GM18520 (cell line): Measurements from ENCODE around the gene DPF3.
A peak's percentile ranks its signal among the peaks of the same experiment; 100 is the strongest.

Source experiments
- ATAC-seq: cut with Tn5 transposase; IDR thresholded peaks from one replicate; pipeline ENCODE4 v1.9.1; 2021; ENCODE audit not compliant: unreplicated experiment

The DPF3 gene

DNA sequence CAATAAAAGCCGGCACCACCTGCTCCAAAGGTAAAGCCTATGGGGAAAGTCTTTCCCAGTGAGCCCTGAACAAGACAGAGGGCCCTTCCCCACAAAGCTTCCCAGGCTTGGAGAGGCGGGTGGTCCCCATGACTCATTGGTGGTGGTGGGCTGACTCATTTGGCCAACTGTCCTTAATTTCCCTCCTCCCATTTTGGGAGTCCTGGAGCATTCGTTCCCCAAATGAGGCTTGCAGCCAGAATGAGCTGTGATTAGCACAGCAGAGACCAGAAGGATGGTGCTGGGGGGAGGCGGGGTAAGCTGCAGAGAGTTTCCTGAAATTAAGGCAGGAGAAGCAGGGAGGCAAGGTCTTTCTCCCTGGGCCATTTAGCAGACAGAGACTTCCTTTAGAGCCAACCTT is 241.7 kb downstream of the DPF3 start:
- no peak for ATAC-seq

DNA sequence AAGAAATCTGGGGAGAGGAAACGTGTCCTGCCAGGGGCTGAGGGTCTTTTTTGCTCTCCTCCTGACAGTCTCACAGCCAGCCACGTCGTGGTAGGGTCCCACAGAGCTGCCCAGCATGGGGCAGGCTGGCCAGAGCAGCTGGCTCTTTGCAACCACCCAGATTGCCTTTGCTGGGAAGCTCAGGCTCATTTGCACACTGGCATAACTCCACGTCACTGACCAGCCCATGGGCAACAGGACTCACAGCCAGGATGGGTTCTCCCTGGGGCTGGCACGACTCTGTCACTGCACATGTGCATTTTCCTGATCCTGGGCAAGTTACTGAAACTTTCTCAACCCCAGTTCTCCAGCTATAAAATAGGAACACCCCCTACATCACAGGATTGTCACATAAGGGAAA is 242.2 kb downstream of the DPF3 start:
- ATAC-seq, result no peak

DNA sequence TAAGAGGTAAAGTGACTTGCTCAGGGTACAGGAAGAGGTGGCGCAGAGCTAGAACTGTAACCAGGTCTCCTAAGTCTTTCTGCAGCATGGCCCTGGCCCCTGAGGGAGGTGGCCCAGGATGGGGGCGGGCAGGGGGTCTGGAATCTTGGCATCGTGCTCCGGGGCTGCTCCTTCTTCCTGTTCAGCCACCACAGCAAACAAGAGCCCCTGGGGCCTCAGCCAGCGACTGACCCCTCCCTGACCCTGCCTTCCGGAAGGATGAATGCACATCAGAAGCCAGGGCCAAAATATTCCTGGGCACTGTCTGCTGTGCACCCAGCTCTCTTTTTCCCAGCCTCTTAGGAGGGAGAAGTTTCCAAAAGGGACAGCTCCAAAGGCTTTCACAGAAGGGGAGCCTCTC is 242.8 kb downstream of the DPF3 start:
- ATAC-seq, result no peak

DNA sequence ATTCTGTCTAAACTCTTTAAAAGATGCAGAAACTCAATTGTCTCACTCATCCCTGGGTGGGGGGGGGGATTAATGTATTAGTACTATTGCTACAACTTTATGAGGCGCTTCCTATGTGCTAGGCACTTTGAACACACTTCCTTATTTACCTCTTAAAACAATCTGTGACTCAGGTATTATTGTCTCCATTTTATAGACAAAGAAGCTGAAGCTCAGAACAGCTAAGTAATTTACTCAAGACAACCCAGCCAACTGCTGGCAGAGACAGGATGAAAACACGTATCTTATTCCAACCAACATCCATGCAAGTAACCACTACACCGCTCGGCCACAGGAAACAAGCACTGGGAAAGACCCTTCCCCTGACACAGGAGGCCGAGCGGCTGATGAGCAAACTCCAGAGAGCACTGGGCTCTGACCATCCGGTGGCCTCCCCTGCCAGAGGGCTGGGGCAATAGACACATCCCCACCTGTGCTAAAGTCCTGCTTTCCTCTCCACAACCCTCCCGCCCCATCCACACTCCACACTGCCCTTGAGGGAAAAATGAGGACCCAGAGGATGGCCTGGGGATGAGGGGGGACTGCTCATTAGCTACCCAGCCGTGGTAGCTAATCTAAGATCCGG is 244.2 kb downstream of the DPF3 start:
- ATAC-seq, result no peak

DNA sequence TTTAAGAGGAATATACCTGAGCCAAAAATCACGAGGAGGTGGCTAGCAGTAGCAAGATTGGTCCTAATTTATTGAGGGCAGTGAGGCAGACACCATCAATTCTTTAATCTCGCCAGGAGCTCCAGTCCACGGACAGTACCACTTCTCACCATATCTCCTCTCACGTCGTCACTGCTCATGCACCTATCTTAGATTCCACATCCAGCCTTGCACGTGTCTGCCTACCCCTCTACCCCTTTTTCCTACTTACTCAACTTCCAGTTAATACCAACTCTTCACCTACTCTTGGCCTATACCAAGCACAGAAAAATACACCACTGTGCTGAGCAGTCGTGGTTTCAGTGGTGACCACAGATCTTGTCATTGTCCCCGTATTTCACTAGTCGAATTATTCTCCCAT is 246.1 kb downstream of the DPF3 start:
- ATAC-seq, result no peak

DNA sequence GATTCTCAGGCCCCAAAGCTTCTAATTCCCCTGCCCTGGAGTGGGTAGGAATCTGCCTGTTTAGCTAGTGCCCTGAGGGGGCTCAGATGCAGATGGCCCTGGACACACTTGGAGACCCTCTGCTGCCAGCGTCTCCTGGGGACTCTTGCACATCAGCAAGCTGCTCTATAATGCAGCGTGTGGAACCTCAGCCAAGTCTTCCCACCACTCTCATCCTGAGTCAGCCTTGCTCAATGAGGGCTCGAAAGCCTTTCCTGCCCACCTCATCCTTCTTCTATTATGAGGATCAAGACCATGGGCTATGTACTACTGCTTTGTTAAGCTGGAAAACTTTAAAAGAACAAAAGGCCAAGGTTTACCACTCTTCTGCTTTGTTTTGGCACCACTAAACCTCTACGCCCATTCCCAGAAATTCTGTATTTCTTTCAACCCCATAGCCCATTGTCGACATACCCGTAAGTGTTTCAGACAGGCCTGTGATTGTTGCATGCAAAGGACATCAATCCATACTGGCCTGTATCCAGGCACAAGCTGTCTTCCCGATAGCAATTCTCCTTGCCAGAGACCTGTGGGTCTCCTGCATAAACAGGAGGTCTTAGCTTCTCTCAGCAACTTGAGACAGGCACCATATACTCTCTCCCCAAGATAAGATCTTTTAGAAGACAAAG is 246.9 kb downstream of the DPF3 start:
- no peak for ATAC-seq

DNA sequence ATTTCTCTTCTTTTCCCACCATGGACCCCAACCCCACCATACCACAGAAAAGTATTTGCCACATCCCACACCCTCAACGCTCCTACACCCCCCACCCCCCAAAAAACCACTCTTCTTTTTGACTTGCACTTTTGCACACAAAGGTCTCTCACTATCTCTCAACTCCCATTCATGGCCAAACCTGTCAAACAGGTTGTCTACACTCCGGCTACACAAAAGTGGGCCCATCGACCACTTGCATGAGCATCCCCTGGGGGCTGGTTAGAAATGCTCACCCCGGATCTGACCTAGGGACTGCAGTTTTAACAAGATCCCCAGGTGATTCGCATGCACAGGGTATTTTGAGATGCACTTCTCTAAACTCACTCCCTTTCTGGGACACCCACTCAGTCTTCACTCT is 248.2 kb downstream of the DPF3 start:
- no peak for ATAC-seq

DNA sequence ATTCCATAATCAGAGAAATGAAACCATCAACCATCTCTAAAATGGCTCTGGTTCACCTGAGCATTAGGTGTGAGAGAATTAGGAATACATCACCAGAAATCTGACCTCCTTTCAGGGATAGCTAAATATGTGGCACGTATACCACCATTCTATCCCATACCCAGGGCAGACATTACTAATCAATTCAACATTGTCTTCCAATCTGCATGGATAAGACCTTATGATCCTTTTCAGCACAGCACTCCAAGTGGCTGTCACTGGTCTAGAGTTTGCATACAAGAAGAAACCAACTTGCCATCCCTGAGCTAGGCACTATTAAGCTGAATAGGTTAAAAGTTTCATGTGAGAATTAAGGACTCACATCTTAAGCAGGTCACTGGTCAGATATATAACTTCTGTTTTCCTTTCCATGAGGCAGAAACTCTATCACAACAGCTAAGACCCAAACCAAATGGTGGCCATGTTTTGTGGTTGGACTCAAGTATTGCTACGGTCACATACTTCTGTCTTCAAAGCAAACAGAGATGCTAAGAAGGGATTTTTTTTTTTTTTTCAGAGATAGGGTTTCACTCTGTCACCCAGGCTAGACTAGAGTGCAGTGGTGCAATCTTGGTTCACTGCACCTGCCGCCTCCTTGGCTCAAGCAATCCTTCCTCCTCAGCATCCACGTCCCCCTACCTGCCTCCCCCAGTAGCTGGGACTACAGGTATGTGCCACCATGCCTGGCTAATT is 249.0 kb downstream of the DPF3 start:
- no peak for ATAC-seq

DNA sequence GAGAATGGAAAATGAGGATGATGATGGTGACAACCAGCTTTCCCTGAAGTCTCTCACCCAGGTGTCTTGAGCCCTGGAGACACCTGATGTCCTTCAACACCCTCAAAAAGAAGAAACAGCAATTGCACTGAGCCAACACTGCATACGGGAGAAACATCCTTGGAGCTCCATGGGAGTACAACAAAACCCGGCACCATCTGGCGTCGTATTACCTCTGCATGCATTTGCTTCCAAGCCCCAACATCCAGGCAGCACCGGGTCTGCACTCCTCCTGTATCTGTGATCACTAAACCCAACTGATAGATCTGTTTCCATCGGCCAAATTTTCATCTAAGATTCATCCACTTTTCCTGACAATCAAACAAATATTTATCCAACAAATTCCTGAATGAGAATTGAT is 249.9 kb downstream of the DPF3 start:
- ATAC-seq, result no peak

DNA sequence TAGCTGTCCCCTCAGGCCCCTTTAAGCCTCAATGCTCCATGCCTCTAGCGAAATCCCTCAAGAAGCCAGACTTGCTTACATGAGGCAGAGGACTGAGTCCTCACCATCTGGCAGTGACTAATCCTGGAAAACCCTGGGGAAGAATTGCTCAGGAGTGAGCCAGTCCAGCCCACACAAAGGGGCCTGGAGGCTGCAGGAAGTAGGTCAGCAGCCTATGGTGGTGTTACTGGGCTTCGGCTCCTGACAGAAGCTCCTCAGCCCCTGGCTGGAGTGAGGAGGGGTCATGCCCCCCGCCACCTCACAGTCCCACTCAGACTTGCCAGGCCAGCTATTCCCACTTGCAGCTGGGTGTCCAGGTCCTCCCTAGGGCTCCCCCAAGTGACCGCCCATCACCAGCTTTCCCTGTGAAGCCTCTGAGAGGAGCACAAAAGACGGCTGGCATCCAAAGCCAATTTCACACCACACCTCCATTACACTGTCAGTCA is 250.5 kb downstream of the DPF3 start:
- ATAC-seq, result no peak

DNA sequence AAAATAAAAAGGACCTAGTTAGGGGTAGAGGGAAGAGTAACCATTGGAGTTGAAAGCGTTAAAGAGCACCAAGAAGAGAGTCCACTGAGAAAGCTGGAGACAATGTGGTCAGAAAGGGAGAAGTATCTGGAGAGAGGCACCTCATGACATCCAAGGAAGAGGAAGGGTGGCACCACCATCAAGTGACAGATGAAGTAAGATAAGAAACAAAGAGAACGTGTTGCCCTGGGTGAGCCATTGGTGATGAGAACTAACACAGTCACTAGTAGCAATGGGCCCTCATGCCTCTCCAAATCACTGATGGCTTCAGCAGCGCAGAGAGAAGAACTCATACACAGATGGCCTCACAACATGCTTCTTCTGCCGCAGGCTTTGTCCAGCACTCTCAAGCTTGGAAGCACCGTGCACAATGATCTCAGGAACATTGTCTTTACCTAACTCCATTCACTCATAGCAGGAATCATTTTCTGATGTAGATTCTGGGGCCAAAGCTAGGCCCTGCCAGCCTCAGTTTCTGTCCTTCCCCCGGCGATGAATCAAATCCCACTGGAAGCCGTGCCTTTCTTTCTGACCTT is 252.9 kb downstream of the DPF3 start:
- ATAC-seq, result no peak

DNA sequence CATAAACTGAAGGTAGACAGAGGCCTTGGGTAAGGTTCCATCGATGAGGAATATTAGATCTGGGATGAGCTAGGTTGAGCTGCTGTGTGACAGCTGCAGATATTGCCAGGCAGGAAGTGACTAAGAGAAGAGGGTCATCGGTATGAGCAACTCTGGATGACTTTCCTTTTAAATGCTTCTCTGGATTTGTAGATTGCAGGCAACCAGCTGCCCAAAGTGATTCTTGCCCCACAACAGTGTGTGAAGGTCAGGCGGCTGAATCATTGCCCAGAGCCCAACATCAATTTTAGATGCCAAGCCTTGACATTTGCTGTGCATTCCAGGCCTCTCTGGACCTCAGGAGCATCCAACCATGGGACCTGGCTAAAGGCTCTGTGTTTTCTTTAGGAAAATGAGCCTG is 255.9 kb downstream of the DPF3 start:
- ATAC-seq, result no peak

DNA sequence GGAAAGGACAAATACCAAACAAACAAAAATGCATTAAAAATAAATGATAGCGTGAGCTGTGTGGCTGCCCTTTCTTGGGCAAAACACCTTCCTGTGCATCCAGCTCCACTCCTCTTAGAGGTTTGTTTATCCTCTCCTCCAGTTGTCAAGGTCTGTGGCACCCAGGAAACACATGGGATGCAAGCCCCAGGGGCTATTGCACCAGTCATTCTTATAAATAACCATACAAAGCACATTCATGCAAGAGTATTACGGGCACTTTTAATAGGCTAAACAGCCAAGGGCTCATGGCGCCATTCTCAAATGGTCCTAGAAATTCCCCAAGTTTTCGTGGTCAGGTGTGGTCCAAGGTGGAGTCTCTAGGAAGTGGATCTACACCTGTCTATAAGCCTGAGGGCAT is 257.0 kb downstream of the DPF3 start:
- ATAC-seq, result no peak

DNA sequence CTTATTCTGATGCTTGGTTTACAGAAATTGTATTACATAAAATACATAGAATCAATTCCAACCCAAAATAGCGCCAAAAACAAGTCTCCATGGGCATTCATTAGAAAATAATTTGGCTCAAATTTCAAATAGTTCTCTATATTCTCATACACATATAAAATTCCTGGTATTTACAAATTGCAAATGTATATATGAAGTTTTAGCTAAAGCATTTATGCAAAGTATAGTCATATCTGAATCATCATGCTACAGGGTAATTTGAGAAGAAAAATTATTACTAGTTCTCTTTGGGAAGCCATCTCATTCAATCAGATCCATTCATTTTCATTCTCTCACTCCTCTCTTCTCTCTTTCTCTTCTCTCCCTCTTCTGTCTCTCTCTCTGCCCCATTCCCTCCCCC is 257.8 kb downstream of the DPF3 start:
- ATAC-seq, result no peak

DNA sequence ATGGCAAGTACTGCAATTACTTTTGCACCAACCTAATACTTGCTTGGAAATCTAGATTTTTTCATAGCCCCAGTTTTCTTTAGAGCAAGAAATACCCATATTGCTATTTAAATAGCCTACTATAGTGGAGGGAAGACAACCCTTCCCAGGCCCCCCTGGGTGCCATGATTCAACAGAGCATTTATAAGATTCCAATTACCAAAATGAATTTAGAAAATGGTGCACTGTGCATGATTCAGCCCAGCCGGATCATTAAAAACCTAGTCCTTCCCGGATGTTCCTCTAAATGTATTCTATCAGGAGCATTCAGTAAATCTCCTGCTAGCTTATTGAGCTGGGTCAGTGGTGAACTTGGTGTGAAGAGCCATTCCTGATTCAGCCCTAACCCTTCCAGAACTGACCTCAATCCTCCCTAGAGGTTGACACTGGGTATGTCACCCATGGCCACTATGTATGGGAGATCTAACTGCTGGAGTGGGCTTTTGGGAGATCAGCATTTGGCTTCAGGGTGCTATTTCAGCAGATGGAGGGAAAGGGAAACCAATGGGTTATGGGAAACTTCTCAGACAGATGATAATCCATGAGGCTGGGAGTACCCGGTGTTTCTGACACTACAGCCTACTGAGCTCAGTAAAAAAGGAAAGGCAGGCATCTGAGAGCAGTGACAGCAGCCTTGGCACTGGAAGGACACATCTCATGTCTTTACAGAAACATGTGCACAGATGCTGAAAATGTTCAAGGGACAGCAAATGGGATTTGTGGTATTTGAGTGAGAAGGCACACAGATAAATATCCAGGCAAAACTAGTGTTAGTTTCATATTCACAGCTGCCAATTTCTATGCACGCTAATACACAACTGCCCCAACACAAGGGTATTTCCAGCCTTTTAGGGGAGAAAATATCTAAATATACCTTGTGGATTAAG is 258.9 kb downstream of the DPF3 start:
- peak; percentile 54 for ATAC-seq

DNA sequence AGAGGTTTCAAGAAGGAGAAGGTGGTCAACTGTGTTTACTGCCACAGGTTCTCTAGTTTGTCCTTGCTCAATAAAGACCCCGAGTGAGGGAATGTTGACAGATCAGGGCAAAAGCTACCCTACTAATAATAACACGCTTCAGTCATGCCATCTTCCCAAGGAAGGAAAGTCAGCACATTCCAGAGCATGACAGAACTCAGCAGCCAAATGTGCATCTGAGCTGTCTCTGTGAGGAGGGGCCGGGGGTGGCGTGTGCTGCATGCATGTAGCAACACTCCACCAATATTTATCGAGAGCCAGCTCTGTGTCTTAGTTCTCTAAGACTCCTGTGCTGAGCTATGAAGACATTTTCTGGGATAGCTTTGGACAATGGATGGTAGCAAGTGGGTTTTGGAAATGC is 260.4 kb downstream of the DPF3 start:
- no peak for ATAC-seq

DNA sequence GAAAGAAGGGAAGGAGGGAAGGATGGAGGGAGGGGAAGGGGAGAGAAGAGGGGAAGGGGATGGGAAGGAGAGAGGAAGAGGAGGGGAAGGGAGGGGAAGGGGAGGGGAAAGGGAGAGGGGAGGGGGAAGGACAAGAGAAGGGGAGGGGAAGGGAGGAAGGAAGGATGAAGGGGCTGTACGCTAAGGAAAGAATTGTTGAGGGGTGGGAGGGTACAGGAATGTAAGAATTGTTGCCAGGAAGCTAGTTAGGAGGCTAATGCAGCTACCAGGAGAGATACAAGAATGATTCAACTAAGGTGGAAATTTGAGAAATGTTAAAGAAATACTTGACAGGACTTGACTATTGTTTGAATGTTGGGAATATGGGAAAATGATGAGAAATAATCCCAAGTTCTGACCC is 261.2 kb downstream of the DPF3 start:
- ATAC-seq, result no peak

DNA sequence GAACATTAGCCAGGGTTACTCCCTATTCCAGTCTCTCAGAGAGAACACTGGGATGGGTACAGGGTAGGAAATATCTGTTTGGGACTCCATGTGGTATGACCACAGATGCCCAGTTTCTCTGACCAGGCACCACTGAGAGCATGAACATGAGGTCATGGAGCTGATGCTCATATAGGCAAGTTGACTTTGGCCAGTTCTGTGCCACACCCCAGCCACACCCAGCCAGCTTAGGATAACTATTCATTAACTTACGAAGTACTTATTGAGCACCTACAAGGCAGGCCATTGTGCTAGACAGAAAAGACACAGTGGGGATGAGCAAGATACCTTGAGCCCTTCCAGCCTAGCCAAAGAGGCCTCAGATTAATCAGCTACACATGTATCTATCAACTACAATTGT is 262.5 kb downstream of the DPF3 start:
- ATAC-seq, result no peak

DNA sequence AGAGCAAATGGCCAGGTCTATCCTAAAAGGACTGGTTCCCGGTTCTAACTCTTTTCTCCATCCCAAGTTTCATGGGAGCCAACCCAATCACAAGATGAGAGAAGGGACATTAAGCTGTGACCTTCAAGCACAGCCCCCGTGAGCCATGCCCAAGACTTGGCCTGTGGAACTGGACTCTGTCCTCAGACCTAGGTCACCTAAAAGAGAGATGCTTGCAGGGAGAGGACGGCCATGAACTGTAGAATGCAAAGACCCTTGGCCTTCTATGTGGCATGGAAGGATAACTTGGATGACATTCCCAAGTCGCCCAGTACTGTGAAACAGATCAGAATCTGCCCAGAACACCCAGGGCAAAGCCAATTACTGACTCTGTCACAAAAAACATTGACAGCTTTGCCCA is 263.5 kb downstream of the DPF3 start:
- ATAC-seq, result no peak

DNA sequence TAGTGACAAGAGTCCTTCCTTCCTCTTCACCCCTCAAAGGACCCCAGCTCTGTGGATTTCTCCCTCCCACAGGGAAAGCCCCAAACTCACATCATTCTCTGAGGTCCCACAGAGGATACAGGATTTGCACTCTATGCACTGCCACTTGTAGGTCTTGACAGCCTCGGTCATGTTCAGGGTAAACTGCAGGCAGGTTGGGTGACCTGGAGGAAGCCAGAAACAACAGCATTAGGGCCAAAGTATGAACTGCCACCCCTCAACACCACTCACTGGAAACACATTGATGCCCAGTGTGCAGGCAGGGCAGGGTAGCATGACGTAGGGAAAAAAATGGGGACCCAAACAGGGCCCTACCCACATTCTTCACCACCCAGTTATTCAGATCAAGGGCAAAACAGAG is 264.4 kb downstream of the DPF3 start:
- no peak for ATAC-seq

DNA sequence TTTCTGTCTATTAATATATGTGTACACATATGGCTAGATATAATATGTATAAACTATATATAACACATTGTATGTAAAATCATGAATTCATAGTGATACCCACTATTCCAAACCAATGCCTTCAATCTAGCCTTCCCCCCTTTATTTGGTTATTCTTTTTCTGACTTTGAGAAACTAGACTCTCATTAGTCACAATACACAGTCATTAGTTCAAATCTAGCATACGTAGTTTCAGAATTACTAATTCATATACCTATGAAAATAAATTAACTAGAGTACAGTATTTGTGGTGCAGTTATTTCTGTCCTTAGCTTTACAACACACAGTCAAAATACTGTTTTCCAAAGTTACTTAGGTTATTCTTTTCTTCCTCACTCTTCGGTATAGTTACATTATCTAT is 268.2 kb downstream of the DPF3 start:
- no peak for ATAC-seq
